Mesenteric fat pad (tissue), 1 donor: Measurements from ENCODE around the gene PRKCB. TPM values are rescaled to one million over a fixed set of nuclear protein-coding genes. Genes with fewer than 3 reads are reported as not detected.
"Not testable (repeated sequence)": the region's sequence is repeated elsewhere in the genome, so short reads cannot be mapped to it uniquely, and the experiment has no call there.

Experiments
- DNase-seq: peaks from one replicate; pipeline ENCODE4 v3.0.0-alpha.2; 2020; ENCODE audit warnings: low spot score
- total RNA-seq: library from RNA; stranded (reverse); fragmentation: NEBNext Ultra II Directional; extraction: Animal tissue kit (Norgen Biotek cat#: 25700); gene quantifications from one replicate; pipeline ENCODE4 v1.2.1, GENCODE V29; 2021
- donor health status: DM: yes; HTN: yes; CAD: no.

Gene PRKCB
- total RNA-seq, 1 donor from 2014 or later = 11.0 TPM

DNA sequence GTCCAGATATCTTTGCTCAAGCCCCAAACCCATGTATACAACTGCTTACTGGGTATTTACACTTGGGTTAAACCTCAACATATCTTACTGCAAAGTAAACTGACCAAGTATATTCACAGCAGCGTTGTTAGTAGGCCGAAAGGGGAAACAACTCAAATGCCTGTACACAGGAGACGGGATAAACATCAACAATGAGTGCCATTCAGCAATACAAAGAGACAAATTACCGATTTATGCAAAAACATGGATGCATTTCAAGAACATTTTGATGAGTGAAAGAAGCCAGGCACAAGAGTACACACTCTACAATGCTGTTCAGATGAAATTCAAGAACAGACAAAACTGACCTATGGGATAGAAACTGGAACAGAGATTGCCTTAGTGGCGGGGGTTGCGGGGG, 284.0 kb downstream of the PRKCB start:
- no peak for DNase-seq

DNA sequence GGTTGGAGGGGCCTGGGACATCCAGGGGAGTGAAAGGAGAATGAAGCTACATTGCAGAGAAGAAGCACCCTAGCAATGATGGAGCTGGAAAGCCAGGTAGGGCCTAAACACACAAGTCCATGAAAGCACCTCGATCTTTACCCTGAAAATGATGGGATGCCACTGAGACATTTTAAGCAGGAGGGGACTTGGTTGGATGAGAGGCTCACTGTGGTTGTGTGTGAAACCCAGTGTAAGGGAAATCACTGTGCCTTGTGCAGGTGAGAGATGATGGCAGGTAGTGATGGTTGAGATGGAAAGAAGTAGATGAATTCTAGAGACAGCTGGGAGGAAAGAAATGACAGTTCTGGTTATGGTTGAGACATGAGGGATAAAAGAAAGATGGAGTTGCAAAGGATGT, 287.5 kb downstream of the PRKCB start:
- no peak for DNase-seq

DNA sequence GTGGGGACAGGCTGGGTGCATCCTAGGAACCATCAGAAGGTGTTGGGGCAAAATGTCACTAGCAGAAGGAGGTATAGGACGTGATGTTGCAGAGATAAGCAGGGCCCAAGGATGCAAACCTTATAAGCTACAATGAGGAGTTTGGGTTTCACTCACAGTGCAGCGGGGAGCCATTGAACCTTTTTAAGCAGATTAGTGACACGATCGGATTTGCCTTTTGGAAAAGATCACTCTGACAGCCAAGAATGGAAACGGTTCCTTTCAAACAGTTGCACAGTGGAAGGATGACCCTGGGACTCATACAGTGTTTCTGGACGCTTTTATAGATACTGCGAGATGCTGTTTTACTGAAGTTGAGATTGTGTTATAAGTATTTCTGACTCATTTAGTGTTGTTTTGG, 288.5 kb downstream of the PRKCB start:
- DNase-seq = no peak

DNA sequence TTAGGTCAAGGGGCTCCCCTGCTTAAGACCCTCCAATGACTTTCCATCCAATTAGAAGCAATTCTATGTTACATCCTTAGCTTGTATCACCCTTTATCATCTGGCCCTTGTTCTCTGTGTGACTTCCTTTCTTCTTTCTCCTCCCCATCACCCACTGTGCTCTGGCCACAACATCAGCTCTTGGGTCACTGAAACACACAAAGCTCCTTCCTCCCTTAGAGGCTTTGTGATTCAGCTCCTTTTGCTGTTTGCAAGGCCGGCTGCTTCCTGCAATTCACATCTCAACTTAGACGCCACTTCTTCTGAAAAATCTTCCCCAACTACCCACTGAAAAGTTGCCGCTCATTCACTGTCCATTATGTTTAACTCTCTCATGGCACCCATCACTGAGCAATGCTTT, 289.4 kb downstream of the PRKCB start:
- no peak for DNase-seq

DNA sequence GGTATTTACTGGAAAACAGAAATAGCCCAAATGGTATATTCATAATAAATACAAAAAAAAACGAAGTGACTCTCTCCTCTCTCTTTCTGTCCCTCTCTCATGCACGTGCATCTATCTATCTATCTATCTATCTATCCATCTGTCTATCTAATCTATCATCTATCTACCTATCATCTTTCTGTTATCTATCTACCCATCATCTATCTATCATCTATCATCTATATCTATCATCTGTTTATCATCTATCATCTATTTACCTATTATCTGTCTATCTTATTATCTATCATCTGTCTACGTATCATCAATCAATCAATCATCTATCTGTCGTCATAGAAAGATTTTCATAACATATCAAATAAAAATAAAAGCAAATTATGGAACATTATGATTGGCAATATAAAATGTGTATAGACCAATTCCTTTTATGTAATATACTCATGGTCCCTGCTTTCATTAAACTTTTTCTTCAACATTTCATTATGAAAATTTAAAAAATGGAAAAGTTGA, 293.7 kb downstream of the PRKCB start:
- DNase-seq = no peak

DNA sequence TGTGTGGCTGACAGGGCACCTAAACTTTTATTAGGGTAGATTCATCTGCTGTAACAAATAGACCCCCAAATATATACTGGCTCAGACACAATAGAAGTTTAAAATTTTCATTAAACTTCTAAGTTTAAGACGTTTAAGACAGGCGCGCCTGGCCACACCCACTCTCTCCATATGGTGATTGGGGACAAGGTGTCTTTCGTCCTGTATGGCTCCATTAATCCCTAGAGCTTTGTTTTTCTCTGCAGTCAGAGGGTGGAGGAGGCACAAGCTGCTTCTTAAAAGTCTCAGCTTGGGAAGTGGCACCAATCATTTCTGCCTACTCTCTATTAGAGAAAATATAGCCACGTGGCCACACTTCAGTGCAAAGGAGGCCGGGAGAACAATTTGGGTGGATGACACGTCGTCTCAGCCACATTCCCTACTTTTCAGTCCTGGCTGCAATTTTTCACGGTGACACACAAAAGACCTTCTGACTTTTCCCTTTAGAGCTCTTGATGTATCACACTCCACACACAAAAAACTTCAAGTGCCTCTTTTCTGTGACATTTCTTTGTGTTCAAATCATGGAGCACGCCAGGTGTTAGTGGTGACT, 294.8 kb downstream of the PRKCB start:
- no peak for DNase-seq

DNA sequence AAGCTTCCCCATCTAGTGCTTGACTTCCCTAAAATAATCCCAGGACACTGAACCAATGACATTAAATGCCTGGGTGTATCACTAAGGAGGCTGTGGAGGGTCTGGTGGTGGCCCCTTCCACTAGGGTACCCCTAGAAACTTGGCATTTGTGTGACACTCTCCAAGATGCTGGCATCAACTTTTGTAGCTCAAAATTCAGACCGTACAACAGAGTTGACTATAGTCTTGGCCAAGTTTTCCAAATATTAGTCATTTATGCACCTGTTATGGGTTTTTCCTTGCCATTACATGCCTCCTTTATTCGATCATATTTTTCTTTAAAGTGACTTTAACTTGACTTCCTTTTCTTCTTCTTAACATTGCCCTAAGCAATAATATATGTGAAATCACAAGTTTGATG, 295.5 kb downstream of the PRKCB start:
- no peak for DNase-seq

DNA sequence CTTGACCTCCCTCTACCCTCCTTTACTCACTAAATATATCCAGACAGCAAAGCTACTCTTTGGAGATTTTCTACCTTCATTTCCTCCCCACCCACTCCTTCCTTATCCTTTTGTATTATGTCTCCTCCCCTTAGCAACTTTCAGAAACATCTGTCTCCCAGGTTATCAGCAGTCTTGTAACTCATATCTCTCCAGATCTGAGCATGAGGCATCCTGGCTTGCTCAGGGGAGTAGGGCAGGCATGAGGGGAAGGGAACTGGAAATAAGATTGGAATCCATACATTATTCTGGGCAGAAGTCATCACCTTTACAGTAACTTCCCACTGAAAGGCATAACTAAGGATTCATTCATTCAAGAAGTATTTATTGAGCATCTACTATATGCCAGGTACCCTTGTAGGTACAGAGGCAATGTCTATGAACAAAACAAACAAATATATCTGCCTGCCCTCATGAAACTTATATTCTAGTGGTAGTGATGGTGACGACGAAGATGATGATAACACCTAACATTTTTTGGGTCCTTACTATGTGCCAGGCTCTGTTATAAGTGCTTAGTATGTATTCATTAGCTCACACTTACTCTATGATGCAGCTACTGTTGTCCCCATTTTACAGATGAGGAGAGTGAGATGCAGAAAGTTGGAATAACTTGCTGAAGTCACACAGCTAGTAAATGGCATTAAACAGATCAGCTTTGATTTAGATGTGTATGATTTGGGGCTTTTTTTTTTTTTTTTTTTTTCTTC, 296.4 kb downstream of the PRKCB start:
- DNase-seq = no peak

DNA sequence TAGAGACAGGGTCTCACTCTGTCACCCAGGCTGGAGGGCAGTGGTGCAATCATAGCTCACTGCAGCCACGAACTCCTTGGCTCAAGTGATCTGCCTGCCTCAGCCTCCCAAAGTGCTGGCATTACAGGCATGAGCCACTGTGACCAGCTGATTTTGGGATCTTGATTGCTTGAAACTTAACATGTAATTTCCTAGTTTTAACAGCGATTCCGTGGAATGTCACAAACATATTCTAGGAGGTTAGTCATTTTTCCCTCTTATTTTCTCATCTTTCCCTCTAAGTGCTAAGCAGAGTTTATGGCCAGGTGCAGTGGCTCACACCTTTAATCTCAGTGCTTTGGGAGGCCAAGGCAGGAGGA, 297.0 kb downstream of the PRKCB start:
- no peak for DNase-seq

DNA sequence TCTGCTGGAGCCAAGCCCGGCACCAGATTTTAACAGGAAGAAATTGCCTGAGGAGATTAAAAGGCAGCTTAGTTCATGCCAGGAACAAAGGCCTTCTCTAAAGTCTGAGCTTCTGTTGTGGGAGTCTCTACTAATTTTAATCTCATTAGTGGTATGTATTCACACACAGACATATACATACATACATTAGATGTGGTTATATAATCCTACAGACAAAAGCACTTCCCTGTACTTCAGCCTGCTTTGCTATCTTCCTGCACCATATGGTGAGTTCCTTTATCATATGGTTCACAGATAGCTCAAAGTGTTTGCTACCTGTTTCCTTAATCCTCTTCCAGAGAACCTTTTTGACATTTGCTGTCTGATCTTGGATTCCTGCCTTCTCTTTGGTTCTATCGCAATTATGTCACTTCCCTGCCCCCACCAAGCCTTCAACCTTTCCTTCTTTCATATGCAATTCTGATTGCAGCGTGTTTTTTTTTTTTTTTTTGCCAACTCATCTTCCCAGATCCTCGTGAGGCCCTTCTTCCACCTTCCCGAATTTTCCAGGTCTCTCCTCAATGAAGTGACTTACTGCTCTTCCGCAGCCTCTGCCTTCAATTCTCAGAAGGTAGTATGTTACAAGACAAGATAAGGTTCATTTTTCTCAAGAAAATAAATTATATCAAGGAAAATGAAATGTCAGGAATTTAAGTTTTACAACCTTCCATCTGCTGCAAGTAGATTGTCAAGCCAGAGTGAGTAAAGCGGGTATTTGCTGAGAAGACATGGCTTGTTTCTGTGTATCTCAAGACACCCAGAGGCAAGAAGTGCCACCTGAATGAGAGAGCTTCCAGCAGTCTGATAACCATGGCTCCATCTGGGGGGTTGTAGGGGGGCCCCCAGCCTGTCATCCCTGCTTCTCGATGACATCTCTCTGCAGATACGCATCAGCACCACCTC, 300.1 kb downstream of the PRKCB start:
- DNase-seq = no peak

DNA sequence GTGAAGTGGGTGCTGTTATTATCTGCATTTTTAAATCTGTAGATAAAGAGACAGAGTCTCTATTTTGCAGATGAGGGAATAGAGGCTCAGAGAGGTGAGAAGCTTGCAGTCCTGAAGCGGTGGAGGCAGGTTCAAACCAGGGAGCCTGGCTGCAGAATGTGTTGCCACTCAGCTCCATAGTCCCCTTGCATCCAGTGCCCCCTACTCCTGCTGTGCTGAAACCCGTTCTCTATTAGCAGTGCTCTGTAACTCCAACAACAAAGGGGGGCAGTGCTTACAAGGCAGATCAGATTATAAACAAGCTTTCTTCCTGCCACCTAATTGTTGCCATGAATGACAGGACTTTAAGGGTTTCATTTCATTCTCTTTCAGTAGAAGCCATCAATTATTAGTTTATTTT, 302.2 kb downstream of the PRKCB start:
- DNase-seq = no peak

DNA sequence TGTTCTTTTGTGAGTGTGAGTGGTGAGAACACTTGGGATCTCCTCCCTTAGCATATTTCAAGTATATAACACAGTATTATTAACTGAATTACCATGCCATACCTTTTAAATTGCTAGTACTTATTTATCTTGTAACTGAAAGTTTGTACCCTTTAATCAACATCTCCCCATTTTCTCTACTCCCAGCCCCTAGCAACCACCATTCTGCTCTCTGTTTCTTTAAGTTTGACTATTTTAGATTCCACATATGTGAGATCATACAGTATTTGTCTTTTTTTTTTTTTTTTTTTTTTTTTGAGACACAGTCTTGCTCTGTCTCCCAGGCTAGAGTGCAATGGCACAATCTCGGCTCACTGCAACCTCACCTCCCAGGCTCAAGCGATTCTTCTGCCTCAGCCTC, 302.8 kb downstream of the PRKCB start:
- DNase-seq = no peak

DNA sequence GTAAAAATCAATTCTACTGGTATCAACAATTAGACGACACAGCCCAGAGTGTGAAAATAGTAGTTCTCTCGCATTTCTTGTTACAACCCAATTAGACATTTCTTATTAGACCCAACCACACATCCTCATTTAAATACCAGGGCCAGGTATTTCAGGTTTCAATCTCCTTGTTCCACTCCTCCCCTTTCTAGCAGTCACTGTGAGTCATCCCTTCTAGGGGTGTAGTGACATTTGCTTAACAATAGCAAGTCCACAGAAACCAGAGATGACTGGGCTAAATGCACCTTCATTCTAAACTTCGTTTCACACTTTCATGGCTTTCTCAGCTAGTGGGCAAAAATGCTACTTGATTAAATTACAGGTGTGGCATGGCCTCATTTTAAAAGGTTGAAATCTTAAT, 303.5 kb downstream of the PRKCB start:
- no peak for DNase-seq

DNA sequence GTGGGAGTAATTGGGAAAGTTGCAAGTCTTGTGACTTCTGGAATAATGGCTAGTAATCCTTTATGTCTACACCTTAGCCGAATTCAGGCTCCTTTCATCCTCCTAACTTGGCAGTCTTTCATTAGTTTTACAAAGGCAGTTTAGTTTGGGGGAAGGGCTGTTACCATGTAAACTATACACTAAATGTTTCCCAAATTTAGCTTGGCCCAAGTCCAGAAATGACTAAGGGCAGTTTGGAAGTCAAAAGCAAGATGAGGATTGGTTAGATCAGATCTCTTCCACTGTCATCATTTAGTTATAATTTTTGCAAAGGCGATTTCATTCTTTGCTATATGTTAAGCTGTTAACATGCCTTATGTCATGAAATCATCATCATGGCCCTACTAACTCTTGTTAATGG, 304.9 kb downstream of the PRKCB start:
- no peak for DNase-seq

DNA sequence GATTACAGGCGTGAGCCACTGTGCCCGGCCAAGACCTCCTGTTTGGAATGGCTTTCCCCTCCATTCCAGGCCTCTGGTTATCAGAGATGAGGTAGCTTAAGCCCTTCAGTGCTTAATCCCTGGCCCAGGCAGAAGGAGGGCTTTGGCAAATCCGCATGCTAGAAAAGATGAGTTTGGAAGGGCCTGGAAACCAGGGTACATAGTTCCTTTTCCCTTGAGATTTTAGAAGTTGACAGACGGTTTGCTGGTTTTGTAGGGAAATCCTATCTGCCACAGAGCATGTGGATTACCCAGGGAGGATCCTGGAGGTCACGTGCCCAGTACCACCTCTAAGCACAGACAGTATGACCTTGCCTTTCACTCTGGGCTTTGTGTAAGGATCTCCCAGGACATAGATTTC, 305.7 kb downstream of the PRKCB start:
- no peak for DNase-seq

DNA sequence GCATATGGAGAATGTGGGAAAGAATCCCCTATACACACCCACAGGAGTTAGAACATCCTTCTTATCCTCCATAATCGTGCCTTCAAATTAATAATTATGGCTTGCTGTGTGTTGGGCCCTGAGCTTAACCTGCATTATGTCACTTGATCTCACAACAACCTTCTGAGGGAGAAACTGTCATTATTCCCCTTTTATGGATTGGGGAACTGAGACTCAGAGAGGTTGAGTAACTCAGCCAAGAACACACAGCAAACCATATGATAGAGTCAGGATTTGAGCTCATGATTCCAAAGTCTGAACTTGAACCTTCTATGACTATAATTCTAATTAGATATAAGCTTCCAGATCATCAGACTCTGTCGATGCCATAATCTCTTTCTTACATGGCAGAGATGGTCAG, 306.1 kb downstream of the PRKCB start:
- DNase-seq = no peak

DNA sequence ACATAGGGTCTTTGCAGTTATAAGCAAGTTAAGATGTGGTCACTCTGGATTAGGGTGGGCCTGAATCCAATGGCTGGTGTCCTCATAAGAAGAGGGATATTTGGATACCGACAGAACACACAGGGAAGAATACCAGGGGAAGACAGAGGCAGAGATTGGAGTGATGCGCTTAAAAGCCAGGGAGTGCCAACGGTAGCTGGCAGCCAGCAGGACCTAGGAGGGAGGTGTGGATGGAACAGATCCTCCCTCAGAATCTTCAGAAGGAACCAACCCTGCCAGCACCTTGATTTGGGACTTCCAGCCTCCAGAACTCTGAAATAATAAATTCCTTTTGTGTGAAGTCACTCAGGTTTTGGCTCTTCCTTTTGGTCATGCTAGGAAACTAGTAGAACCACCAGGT, 310.1 kb downstream of the PRKCB start:
- no peak for DNase-seq

DNA sequence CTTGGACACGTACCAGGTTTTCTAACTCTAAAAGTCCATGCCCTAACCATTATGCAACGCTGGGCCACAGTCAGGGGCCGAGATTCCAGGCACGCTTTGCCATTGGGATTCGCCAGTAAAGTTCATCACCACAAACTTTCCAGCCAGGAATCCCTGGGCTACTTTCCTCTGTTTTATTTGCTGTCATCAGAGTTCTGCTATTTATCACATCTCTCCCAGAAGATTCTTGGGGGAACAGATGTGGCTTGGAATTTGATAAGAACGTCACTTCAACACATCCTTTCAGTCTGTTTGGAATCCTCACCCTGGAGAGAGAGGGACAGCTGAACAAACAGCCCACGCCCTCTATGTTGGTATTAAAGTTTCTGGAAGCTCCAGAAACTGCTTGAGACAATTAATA, 310.7 kb downstream of the PRKCB start:
- DNase-seq = no peak

DNA sequence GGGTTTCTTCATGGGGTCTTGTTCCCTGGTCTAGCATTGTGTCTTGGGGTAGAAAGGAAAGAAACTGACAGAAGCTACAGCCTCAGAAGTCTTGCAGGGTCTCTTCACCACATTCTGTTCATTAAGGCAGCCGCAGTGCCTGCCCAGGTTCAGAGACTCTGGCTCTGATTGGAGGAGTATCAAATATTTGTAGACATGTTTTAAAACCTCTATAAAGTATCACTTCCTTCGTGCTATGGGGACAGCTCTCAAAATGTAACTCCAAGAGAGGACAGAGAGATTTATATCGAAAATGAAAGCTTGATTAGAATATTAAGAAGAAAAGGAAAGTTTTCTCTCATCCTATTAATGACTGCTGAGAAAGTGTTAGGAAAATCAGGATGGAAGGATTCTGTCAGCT, 313.3 kb downstream of the PRKCB start:
- DNase-seq = no peak

DNA sequence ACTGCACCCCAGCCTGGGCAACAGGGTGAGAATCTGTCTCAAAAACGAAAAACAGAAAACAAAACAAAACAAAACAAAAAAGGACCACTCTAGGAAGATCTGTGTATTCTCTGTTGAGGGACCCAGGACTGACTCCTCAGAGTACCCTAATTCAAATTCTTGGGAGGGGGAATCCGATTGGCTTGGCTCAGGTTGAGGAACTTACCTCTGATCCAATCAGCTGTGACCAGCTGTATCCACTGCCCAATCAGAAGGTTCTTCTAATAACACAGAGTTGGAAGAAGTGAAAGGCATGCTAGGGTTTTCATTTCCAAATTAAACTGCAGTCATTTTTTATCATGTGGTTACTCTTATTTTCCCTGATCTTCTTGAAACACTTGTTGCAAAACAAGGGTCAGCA, 314.5 kb downstream of the PRKCB start:
- DNase-seq = no peak

DNA sequence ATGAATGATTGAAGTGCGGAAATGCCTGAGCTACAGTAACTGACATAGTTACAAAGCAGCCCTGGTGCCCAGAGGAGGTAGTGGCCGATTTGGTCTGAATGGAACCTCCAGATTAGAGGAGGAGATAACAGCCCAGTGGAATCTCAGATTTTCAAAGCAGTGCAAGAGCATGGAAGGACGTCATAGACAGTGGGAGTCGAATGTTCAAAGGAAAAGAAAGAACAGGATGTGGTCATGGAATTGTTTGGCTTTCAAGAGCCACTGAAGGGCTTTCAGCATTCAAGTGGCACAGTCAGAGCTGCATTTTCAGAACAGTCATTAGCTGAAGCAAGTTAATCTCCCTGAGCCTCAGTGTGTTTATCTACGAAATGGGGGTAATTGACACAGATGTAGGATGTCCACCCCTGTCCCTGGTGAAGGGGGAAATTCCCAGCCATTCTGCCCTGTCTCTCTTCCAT, 315.7 kb downstream of the PRKCB start:
- no peak for DNase-seq

DNA sequence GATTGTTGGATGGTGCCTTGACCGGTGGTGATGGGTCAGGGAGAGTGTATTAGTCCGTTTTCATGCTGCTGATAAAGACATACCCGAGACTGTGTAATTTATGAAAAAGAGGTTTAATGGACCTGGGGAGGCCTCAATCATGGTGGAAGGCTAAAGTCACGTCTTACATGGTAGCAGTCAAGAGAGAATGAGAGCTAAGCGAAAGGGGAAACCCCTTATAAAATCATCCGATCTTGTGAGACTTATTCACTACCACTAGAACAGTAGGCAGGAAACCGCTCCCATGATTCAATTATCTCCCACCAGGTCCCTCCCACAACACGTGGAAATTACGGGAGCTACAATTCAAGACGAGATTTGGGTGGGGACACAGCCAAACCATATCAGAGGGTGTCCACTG, 316.3 kb downstream of the PRKCB start:
- DNase-seq = not testable (repeated sequence)
